ENCODE measurements around the gene SLC6A6.

GRCh38 chr3:14525685-14526631 lies 123.6 kb downstream of the SLC6A6 start:
- TF ChIP-seq CTCF (IDR thresholded peaks at IDR 0.05) (no peak), EP300 (IDR thresholded peaks at IDR 0.05) (no peak), POLR2AphosphoS5 (IDR thresholded peaks at IDR 0.05) (no peak)

All from gastroesophageal sphincter (tissue), 3 donors.